ENCODE measurements around the gene DOCK2. TPM values are rescaled to one million over a fixed set of nuclear protein-coding genes. Genes with fewer than 3 reads are reported as not detected.

Gene DOCK2
- polyA plus RNA-seq, 2 of the 4 experiments (the other 2 are of a cell fraction): 2.1 to 4.6 TPM

- Histone ChIP-seq H3K27ac (no peak overlapping the region), H3K4me2 (no peak overlapping the region), H3K4me3 (no peak overlapping the region), H3K4me1 (peaks cover 10% of the 10 kb centered on the region; the same call in 2 of the 3 replicates), H3K9me3 (no peaks in the 10 kb centered on the region)
- 65% methylated on average over 2 of the region's 2 CpGs for WGBS (ENCODE audit: missing lambda C conversion rate)
- ChIA-PET CTCF (interaction anchor here (0.6 to 1.9 kb wide), 2 partner anchors 117 to 182 kb away, joined by 3 to 8 read pairs; partner anchors contain the start of gene INSYN2B), POLR2A (no interaction called here)
- TF ChIP-seq NR3C1 (IDR thresholded peaks at IDR 0.05): no peak
- TF ChIP-seq HOXB13 (CRISPR knock-in tag; IDR thresholded peaks at IDR 0.05; ENCODE audit: low read depth): no peak
- TF ChIP-seq HMGXB4 (CRISPR knock-in tag; IDR thresholded peaks at IDR 0.05; ENCODE audit: borderline replicate concordance): no peak
- TF ChIP-seq FOSL2 (IDR thresholded peaks at IDR 0.05): no peak
- no peak for TF ChIP-seq FOSL2 (CRISPR knock-in tag; IDR thresholded peaks at IDR 0.05)
- TF ChIP-seq HES2 (IDR thresholded peaks at IDR 0.05): no peak
- ATAC-seq: no peak
- no peak for DNase-seq (ENCODE audit: low read depth in 1 of 2, low spot score in 1 of 2)
- no peak for FAIRE-seq
These were observed 161.4 kb downstream of the DOCK2 start for GRCh38 chr5:169798438-169798837.

GRCh38 chr5:169798906-169799660 is 162.0 kb downstream of the DOCK2 start:
- Histone ChIP-seq H3K9me3 (no peaks in the 10 kb centered on the region), H3K27ac (no peak overlapping the region), H3K4me1 (peaks cover 13% of the 10 kb centered on the region; the same call in 2 of the 3 replicates), H3K4me2 (no peak overlapping the region), H3K4me3 (no peak overlapping the region)
- POLR2A ChIA-PET: no interaction called here
- CTCF ChIA-PET: interaction anchor here (0.6 to 1.9 kb wide), 2 partner anchors 9 to 118 kb away, joined by 3 to 6 read pairs; no protein-coding TSS in a partner anchor
- WGBS (ENCODE audit: missing lambda C conversion rate): 89% methylated on average over 4 of the region's 4 CpGs
- DNase-seq (ENCODE audit: low read depth in 1 of 2, low spot score in 1 of 2) (no peak), ATAC-seq (no peak), FAIRE-seq (no peak)
- no peak for TF ChIP-seq MAFK (IDR thresholded peaks at IDR 0.05; ENCODE audit: partially characterized antibody)
- no peak for TF ChIP-seq FOSB (CRISPR knock-in tag; IDR thresholded peaks at IDR 0.05)
- TF ChIP-seq SREBF2 (IDR thresholded peaks at IDR 0.05): no peak
- no peak for TF ChIP-seq EHF (CRISPR knock-in tag; IDR thresholded peaks at IDR 0.05)
- no peak for TF ChIP-seq HES2 (IDR thresholded peaks at IDR 0.05)
- no peak for TF ChIP-seq RFX5 (IDR thresholded peaks at IDR 0.05)
- no peak for TF ChIP-seq BHLHE40 (IDR thresholded peaks at IDR 0.05; ENCODE audit: low read depth, low read length)
- no peak for TF ChIP-seq RNF2 (IDR thresholded peaks at IDR 0.05; ENCODE audit: borderline replicate concordance, low read depth)
- no peak for TF ChIP-seq RAD21 (conservative IDR thresholded peaks at IDR 0.05 in 1 of 2, IDR thresholded peaks at IDR 0.05 in 1 of 2)
- TF ChIP-seq CBX2 (IDR thresholded peaks at IDR 0.05; ENCODE audit: borderline replicate concordance, low read depth): no peak
- TF ChIP-seq HEYL (CRISPR knock-in tag; IDR thresholded peaks at IDR 0.05): no peak
- TF ChIP-seq CHD4 (IDR thresholded peaks at IDR 0.05; ENCODE audit: borderline replicate concordance): no peak
- no peak for TF ChIP-seq KDM5A (IDR thresholded peaks at IDR 0.05)
- no peak for TF ChIP-seq EHMT2 (IDR thresholded peaks at IDR 0.05; ENCODE audit: low read depth)
- no peak for TF ChIP-seq TP53 (CRISPR knock-in tag; IDR thresholded peaks at IDR 0.05)

- TF ChIP-seq HOXB13 (CRISPR knock-in tag; IDR thresholded peaks at IDR 0.05; ENCODE audit: low read depth): no peak
- TF ChIP-seq BCL3 (IDR thresholded peaks at IDR 0.05): no peak
- TF ChIP-seq HES2 (IDR thresholded peaks at IDR 0.05): no peak
- TF ChIP-seq ZSCAN20 (CRISPR knock-in tag; IDR thresholded peaks at IDR 0.05): no peak
- TF ChIP-seq ZC3H11A (IDR thresholded peaks at IDR 0.05): no peak
- no peak for TF ChIP-seq CBX2 (IDR thresholded peaks at IDR 0.05; ENCODE audit: borderline replicate concordance, low read depth)
- TF ChIP-seq CHD2 (IDR thresholded peaks at IDR 0.05; ENCODE audit: low read length, partially characterized antibody): no peak
- no peak for TF ChIP-seq RFX5 (IDR thresholded peaks at IDR 0.05)
- no peak for TF ChIP-seq SMC3 (IDR thresholded peaks at IDR 0.05)
- DNase-seq (ENCODE audit: low read depth in 1 of 2, low spot score in 1 of 2): peak in 1 of 2 experiments; percentile 34
- no peak for FAIRE-seq
- ChIA-PET POLR2A (no interaction called here), CTCF (interaction anchor here (0.6 to 1.3 kb wide), 3 partner anchors 179 to 268 kb away, joined by 4 to 6 read pairs (median 4); partner anchors contain the start of gene INSYN2B)
- peak overlapping the region; percentile 7; the same call in 1 of the 3 replicates for H3K4me2 ChIP-seq
- 24% methylated on average over 6 of the region's 6 CpGs for WGBS (ENCODE audit: missing lambda C conversion rate)
- no peaks in the 10 kb centered on the region for H3K9me3 ChIP-seq
- no peak overlapping the region for H3K4me3 ChIP-seq
- ATAC-seq: peak; percentile 38 to 65; a peak in 3 of 6 replicates
- peaks cover 13% of the 10 kb centered on the region; the same call in 2 of the 3 replicates for H3K4me1 ChIP-seq
- H3K27ac ChIP-seq: peak overlapping the region in 1 of 2 experiments; percentile 42; a peak in 1 of 6 replicates
These were observed 164.3 kb downstream of the DOCK2 start for GRCh38 chr5:169801324-169801777.

All from A549 (cell line).